ENCODE measurements around the gene CACNA2D3.

- no peak for TF ChIP-seq CTCF (IDR thresholded peaks at IDR 0.05; ENCODE audit: poor library complexity, severe bottlenecking)
- no peak for TF ChIP-seq EP300 (conservative IDR thresholded peaks at IDR 0.05; ENCODE audit: poor library complexity, severe bottlenecking)
- no peak for TF ChIP-seq RAD21 (conservative IDR thresholded peaks at IDR 0.05)
- no peak for TF ChIP-seq TAF1 (IDR thresholded peaks at IDR 0.05; ENCODE audit: low read depth)
- no peak for TF ChIP-seq POLR2AphosphoS5 (IDR thresholded peaks at IDR 0.05)
- TF ChIP-seq EZH2 (IDR thresholded peaks at IDR 0.05; ENCODE audit: borderline replicate concordance, insufficient read depth, low read length, poor library complexity, severe bottlenecking): no peak
- no peak for TF ChIP-seq MXI1 (conservative IDR thresholded peaks at IDR 0.05; ENCODE audit: poor library complexity, severe bottlenecking)
Measured at GRCh38 chr3:54631516-54632325, 509.4 kb downstream of the CACNA2D3 start.

Measured in neural cell (in vitro differentiated cells).